ENCODE measurements around the gene KLHL3. TPM values are rescaled to one million over a fixed set of nuclear protein-coding genes. Genes with fewer than 3 reads are reported as not detected.

The KLHL3 gene
- total RNA-seq, 4 donors from 2014 or later: 22.5 to 35.7 (median 27.5) TPM

- Histone ChIP-seq H3K4me3 (no peak overlapping the region), H3K27ac (no peak overlapping the region), H3K36me3 (no peaks in the 10 kb centered on the region), H3K4me1 (no peaks in the 10 kb centered on the region), H3K27me3 (no peaks in the 10 kb centered on the region), H3K9me3 (peaks cover 0 to 19% (median 2%) of the 10 kb centered on the region in 4 donors)
- DNase-seq (ENCODE audit: low spot score in 2 of 2): no peak
- WGBS, 2 donors: 67 to 73% methylated on average over 3 of the region's 3 CpGs
- TF ChIP-seq CTCF (IDR thresholded peaks at IDR 0.05) (no peak), EP300 (IDR thresholded peaks at IDR 0.05) (no peak), POLR2A (IDR thresholded peaks at IDR 0.05) (no peak)
Observed at GRCh38 chr5:137589185-137589584, 146.7 kb downstream of the KLHL3 start.

- WGBS, 2 donors: 61 to 70% methylated on average over 4 of the region's 4 CpGs
- Histone ChIP-seq H3K4me1 (no peaks in the 10 kb centered on the region), H3K27me3 (no peaks in the 10 kb centered on the region), H3K4me3 (no peak overlapping the region), H3K27ac (no peak overlapping the region), H3K36me3 (no peaks in the 10 kb centered on the region), H3K9me3 (peaks cover 0 to 19% (median 2%) of the 10 kb centered on the region in 4 donors)
- DNase-seq (ENCODE audit: low spot score in 2 of 2): no peak
- TF ChIP-seq EP300 (IDR thresholded peaks at IDR 0.05) (no peak), POLR2A (IDR thresholded peaks at IDR 0.05) (no peak), CTCF (IDR thresholded peaks at IDR 0.05) (no peak)
Observed at GRCh38 chr5:137587919-137588318, 148.0 kb downstream of the KLHL3 start.

- H3K36me3 ChIP-seq: no peaks in the 10 kb centered on the region
- H3K27me3 ChIP-seq: no peaks in the 10 kb centered on the region
- peaks cover 0 to 3% (median 0%) of the 10 kb centered on the region in 4 donors for H3K9me3 ChIP-seq
- TF ChIP-seq POLR2A (IDR thresholded peaks at IDR 0.05): no peak
- no peak for TF ChIP-seq EP300 (IDR thresholded peaks at IDR 0.05)
- no peak for TF ChIP-seq CTCF (IDR thresholded peaks at IDR 0.05)
- no peak overlapping the region for H3K27ac ChIP-seq
- WGBS, 2 donors: 74 to 98% methylated on average over 1 of the region's 1 CpG
- no peaks in the 10 kb centered on the region for H3K4me1 ChIP-seq
- DNase-seq (ENCODE audit: low spot score in 2 of 2): no peak
- H3K4me3 ChIP-seq: no peak overlapping the region
Observed at GRCh38 chr5:137584262-137584661, 151.6 kb downstream of the KLHL3 start.

- TF ChIP-seq EP300 (IDR thresholded peaks at IDR 0.05) (no peak), POLR2A (IDR thresholded peaks at IDR 0.05) (no peak), CTCF (IDR thresholded peaks at IDR 0.05) (no peak)
- no peaks in the 10 kb centered on the region for H3K36me3 ChIP-seq
- H3K27me3 ChIP-seq: no peaks in the 10 kb centered on the region
- no peak for DNase-seq (ENCODE audit: low spot score in 2 of 2)
- no peak overlapping the region for H3K4me3 ChIP-seq
- H3K27ac ChIP-seq: no peak overlapping the region
- H3K9me3 ChIP-seq: peaks cover 0 to 3% (median 0%) of the 10 kb centered on the region in 4 donors
- WGBS, 2 donors: 56 to 58% methylated on average over 3 of the region's 3 CpGs
- no peaks in the 10 kb centered on the region for H3K4me1 ChIP-seq
Observed at GRCh38 chr5:137583129-137583528, 152.8 kb downstream of the KLHL3 start.

- 80 to 83% methylated on average over 4 of the region's 4 CpGs for WGBS, 2 donors
- peak in 1 of 2 donors; percentile 20 for DNase-seq (ENCODE audit: low spot score in 2 of 2)
- no peak for TF ChIP-seq POLR2A (IDR thresholded peaks at IDR 0.05)
- peak in 1 of 2 donors; percentile 56 for TF ChIP-seq EP300 (IDR thresholded peaks at IDR 0.05)
- no peaks in the 10 kb centered on the region for H3K36me3 ChIP-seq
- H3K27ac ChIP-seq: no peak overlapping the region
- H3K9me3 ChIP-seq: peaks cover 0 to 3% (median 0%) of the 10 kb centered on the region in 4 donors
- no peaks in the 10 kb centered on the region for H3K27me3 ChIP-seq
- H3K4me3 ChIP-seq: no peak overlapping the region
- no peaks in the 10 kb centered on the region for H3K4me1 ChIP-seq
Observed at GRCh38 chr5:137582218-137582617, 153.7 kb downstream of the KLHL3 start.

GRCh38 chr5:137581776-137582175 lies 154.1 kb downstream of the KLHL3 start:
- Histone ChIP-seq H3K4me1 (no peaks in the 10 kb centered on the region), H3K27me3 (no peaks in the 10 kb centered on the region), H3K4me3 (no peak overlapping the region), H3K9me3 (peaks cover 0 to 3% (median 0%) of the 10 kb centered on the region in 4 donors), H3K27ac (no peak overlapping the region), H3K36me3 (no peaks in the 10 kb centered on the region)
- TF ChIP-seq POLR2A (IDR thresholded peaks at IDR 0.05): no peak
- DNase-seq (ENCODE audit: low spot score in 2 of 2): no peak
- 69 to 70% methylated on average over 6 of the region's 6 CpGs for WGBS, 2 donors
